ENCODE data around the gene OAS1.
A peak's percentile ranks its signal among the peaks of the same experiment; 100 is the strongest.

The OAS1 gene

DNA sequence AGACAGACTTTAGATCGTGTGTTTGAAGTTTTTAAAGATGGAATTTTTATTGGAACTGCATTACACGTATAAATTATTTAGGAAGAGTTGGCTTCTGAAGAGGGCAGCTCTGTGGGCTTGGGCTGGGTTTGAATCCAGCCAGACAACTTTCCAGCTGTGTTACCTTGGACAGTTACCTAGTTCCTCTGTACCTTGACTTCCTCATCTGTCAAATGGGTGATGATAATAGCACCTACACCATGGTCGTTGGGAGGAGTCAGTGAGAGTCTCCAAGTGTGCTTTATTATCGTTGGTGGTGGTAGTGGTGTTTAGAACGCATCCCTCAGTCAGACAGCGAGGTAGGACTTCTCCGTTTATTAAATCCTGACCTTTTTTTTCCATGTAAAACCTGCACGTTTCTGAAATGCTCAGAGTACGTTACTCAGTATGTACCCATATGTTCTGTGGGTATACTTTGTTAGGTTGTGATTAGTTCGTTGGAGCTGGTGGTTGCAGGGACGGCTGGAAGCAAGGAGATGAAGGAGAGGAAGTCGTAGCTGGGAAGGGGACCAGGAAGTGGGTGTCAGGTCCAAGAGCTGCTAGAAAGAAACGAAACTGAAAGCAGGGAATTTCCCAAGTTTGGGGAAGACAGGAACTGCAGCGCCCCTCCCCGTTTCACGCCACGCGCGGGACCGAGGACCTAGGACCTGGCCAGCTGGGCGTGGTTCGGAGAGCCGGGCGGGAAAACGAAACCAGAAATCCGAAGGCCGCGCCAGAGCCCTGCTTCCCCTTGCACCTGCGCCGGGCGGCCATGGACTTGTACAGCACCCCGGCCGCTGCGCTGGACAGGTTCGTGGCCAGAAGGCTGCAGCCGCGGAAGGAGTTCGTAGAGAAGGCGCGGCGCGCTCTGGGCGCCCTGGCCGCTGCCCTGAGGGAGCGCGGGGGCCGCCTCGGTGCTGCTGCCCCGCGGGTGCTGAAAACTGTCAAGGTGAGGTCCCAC lies 31.3 kb downstream of the OAS1 start, which contains the start of gene OAS3 (continued):
- TF ChIP-seq, protein P1, sequence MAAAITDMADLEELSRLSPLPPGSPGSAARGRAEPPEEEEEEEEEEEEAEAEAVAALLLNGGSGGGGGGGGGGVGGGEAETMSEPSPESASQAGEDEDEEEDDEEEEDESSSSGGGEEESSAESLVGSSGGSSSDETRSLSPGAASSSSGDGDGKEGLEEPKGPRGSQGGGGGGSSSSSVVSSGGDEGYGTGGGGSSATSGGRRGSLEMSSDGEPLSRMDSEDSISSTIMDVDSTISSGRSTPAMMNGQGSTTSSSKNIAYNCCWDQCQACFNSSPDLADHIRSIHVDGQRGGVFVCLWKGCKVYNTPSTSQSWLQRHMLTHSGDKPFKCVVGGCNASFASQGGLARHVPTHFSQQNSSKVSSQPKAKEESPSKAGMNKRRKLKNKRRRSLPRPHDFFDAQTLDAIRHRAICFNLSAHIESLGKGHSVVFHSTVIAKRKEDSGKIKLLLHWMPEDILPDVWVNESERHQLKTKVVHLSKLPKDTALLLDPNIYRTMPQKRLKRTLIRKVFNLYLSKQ (tag by site-specific recombination; IDR thresholded peaks at IDR 0.05; ENCODE audit: borderline replicate concordance) = no peak
- TF ChIP-seq ZBTB10 (tag by site-specific recombination; IDR thresholded peaks at IDR 0.05) = no peak
- no peak for TF ChIP-seq ZNF132 (tag by site-specific recombination; IDR thresholded peaks at IDR 0.05; ENCODE audit: borderline replicate concordance)
- TF ChIP-seq ZNF768 (tag by site-specific recombination; IDR thresholded peaks at IDR 0.05) = no peak
- TF ChIP-seq, protein P2, sequence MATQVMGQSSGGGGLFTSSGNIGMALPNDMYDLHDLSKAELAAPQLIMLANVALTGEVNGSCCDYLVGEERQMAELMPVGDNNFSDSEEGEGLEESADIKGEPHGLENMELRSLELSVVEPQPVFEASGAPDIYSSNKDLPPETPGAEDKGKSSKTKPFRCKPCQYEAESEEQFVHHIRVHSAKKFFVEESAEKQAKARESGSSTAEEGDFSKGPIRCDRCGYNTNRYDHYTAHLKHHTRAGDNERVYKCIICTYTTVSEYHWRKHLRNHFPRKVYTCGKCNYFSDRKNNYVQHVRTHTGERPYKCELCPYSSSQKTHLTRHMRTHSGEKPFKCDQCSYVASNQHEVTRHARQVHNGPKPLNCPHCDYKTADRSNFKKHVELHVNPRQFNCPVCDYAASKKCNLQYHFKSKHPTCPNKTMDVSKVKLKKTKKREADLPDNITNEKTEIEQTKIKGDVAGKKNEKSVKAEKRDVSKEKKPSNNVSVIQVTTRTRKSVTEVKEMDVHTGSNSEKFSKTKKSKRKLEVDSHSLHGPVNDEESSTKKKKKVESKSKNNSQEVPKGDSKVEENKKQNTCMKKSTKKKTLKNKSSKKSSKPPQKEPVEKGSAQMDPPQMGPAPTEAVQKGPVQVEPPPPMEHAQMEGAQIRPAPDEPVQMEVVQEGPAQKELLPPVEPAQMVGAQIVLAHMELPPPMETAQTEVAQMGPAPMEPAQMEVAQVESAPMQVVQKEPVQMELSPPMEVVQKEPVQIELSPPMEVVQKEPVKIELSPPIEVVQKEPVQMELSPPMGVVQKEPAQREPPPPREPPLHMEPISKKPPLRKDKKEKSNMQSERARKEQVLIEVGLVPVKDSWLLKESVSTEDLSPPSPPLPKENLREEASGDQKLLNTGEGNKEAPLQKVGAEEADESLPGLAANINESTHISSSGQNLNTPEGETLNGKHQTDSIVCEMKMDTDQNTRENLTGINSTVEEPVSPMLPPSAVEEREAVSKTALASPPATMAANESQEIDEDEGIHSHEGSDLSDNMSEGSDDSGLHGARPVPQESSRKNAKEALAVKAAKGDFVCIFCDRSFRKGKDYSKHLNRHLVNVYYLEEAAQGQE (tag by site-specific recombination; IDR thresholded peaks at IDR 0.05) = 0 out of 2 replicates have a peak, but pooled peaks have one; percentile 22
- no peak for TF ChIP-seq ZNF600 (tag by site-specific recombination; IDR thresholded peaks at IDR 0.05)
- 0 out of 2 replicates have a peak, but pooled peaks have one; percentile 32 for TF ChIP-seq ZXDB (tag by site-specific recombination; IDR thresholded peaks at IDR 0.05)
- no peak for TF ChIP-seq ZBTB21 (tag by site-specific recombination; IDR thresholded peaks at IDR 0.05)
- peak; percentile 64 for TF ChIP-seq SP3 (tag by site-specific recombination; IDR thresholded peaks at IDR 0.05)
- TF ChIP-seq ZBTB20 (tag by site-specific recombination; IDR thresholded peaks at IDR 0.05) = 0 out of 2 replicates have a peak, but pooled peaks have one; percentile 41
- no peak for TF ChIP-seq ZNF311 (tag by site-specific recombination; IDR thresholded peaks at IDR 0.05; ENCODE audit: borderline replicate concordance)
- no peak for TF ChIP-seq ZFP69B (tag by site-specific recombination; IDR thresholded peaks at IDR 0.05)
- TF ChIP-seq, protein P3, sequence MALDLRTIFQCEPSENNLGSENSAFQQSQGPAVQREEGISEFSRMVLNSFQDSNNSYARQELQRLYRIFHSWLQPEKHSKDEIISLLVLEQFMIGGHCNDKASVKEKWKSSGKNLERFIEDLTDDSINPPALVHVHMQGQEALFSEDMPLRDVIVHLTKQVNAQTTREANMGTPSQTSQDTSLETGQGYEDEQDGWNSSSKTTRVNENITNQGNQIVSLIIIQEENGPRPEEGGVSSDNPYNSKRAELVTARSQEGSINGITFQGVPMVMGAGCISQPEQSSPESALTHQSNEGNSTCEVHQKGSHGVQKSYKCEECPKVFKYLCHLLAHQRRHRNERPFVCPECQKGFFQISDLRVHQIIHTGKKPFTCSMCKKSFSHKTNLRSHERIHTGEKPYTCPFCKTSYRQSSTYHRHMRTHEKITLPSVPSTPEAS (tag by site-specific recombination; IDR thresholded peaks at IDR 0.05) = no peak
- no peak for TF ChIP-seq ZNF157 (tag by site-specific recombination; IDR thresholded peaks at IDR 0.05)
- no peak for TF ChIP-seq ZNF155 (tag by site-specific recombination; IDR thresholded peaks at IDR 0.05)
- peak; percentile 38; the same call in 1 of the 2 replicates for TF ChIP-seq BCL11A (tag by site-specific recombination; IDR thresholded peaks at IDR 0.05; ENCODE audit: low read depth)
- TF ChIP-seq, protein P4, sequence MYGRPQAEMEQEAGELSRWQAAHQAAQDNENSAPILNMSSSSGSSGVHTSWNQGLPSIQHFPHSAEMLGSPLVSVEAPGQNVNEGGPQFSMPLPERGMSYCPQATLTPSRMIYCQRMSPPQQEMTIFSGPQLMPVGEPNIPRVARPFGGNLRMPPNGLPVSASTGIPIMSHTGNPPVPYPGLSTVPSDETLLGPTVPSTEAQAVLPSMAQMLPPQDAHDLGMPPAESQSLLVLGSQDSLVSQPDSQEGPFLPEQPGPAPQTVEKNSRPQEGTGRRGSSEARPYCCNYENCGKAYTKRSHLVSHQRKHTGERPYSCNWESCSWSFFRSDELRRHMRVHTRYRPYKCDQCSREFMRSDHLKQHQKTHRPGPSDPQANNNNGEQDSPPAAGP (tag by site-specific recombination; IDR thresholded peaks at IDR 0.05) = no peak
- 0 out of 2 replicates have a peak, but pooled peaks have one; percentile 42 for TF ChIP-seq PATZ1 (tag by site-specific recombination; IDR thresholded peaks at IDR 0.05)
- no peak for TF ChIP-seq ZNF121 (tag by site-specific recombination; IDR thresholded peaks at IDR 0.05)
- TF ChIP-seq PBX3 (CRISPR knock-in tag; IDR thresholded peaks at IDR 0.05) = no peak
